ENCODE measurements around the gene SLK. TPM values are rescaled to one million over a fixed set of nuclear protein-coding genes. Genes with fewer than 3 reads are reported as not detected.

The SLK gene
- total RNA-seq, 2 experiments from 2014 or later: 20.2 to 32.5 TPM

GRCh38 chr10:103928784-103929183, 38.2 kb upstream of the SLK start:
- no peaks in the 10 kb centered on the region for H3K27me3 Mint-ChIP-seq
- no peaks in the 10 kb centered on the region for H3K4me1 Mint-ChIP-seq
- ATAC-seq (no peak), DNase-seq (no peak)
- no peak overlapping the region for H3K27ac Mint-ChIP-seq
- H3K4me3 Mint-ChIP-seq: no peak overlapping the region
- ChIA-PET CTCF (no interaction called here), POLR2A (no interaction called here)
- intact Hi-C loops (cut with DNase I, micrococcal nuclease): no loop called here
- H3K36me3 Mint-ChIP-seq (ENCODE audit: low read depth): no peaks in the 10 kb centered on the region
- H3K9me3 Mint-ChIP-seq (ENCODE audit: low read depth): no peaks in the 10 kb centered on the region

GRCh38 chr10:103929381-103929921, 37.5 kb upstream of the SLK start:
- no peaks in the 10 kb centered on the region for H3K4me1 Mint-ChIP-seq
- intact Hi-C loops (cut with DNase I, micrococcal nuclease): no loop called here
- H3K9me3 Mint-ChIP-seq (ENCODE audit: low read depth): no peaks in the 10 kb centered on the region
- DNase-seq: no peak
- no peak for ATAC-seq
- ChIA-PET POLR2A (no interaction called here), CTCF (interaction anchor here (0.8 to 1.0 kb wide), 2 partner anchors 44 to 92 kb away, joined by 3 to 5 read pairs; no protein-coding TSS in a partner anchor)
- H3K36me3 Mint-ChIP-seq (ENCODE audit: low read depth): no peaks in the 10 kb centered on the region
- no peak overlapping the region for H3K4me3 Mint-ChIP-seq
- no peaks in the 10 kb centered on the region for H3K27me3 Mint-ChIP-seq
- no peak overlapping the region for H3K27ac Mint-ChIP-seq

- DNase-seq (no peak), ATAC-seq (no peak)
- POLR2A ChIA-PET: no interaction called here
- CTCF ChIA-PET: interaction anchor here (1.0 to 2.7 kb wide), 3 partner anchors 9 to 45 kb away, joined by 3 to 8 read pairs (median 6); no protein-coding TSS in a partner anchor
- Mint-ChIP-seq H3K9me3 (ENCODE audit: low read depth) (no peaks in the 10 kb centered on the region), H3K36me3 (ENCODE audit: low read depth) (no peaks in the 10 kb centered on the region), H3K4me1 (no peaks in the 10 kb centered on the region), H3K4me3 (no peak overlapping the region), H3K27me3 (no peaks in the 10 kb centered on the region), H3K27ac (no peak overlapping the region)
- intact Hi-C loops (cut with DNase I, micrococcal nuclease): no loop called here
These were observed 36.5 kb upstream of the SLK start for GRCh38 chr10:103930449-103930848.

- Mint-ChIP-seq H3K36me3 (ENCODE audit: low read depth) (no peaks in the 10 kb centered on the region), H3K27me3 (no peaks in the 10 kb centered on the region)
- CTCF ChIA-PET: interaction anchor here (1.0 to 2.7 kb wide), 3 partner anchors 9 to 14 kb away, joined by 4 to 8 read pairs (median 6); no protein-coding TSS in a partner anchor
These were observed 36.1 kb upstream of the SLK start for GRCh38 chr10:103930881-103931280.

GRCh38 chr10:103931603-103932002, 35.3 kb upstream of the SLK start:
- ATAC-seq (no peak), DNase-seq (no peak)
- no peak overlapping the region for H3K4me3 Mint-ChIP-seq
- no peak overlapping the region for H3K27ac Mint-ChIP-seq
- intact Hi-C loops (cut with DNase I, micrococcal nuclease): no loop called here
- POLR2A ChIA-PET: no interaction called here
- H3K36me3 Mint-ChIP-seq (ENCODE audit: low read depth): no peaks in the 10 kb centered on the region
- H3K9me3 Mint-ChIP-seq (ENCODE audit: low read depth): no peaks in the 10 kb centered on the region
- no peaks in the 10 kb centered on the region for H3K4me1 Mint-ChIP-seq
- CTCF ChIA-PET: interaction anchor here (1.0 to 2.7 kb wide), 3 partner anchors 10 to 15 kb away, joined by 4 to 8 read pairs (median 6); no protein-coding TSS in a partner anchor
- H3K27me3 Mint-ChIP-seq: no peaks in the 10 kb centered on the region

More at GRCh38 chr10:103930881-103931280, 36.1 kb upstream of the SLK start:
- POLR2A ChIA-PET: no interaction called here
- no peak for DNase-seq
- Mint-ChIP-seq H3K9me3 (ENCODE audit: low read depth) (no peaks in the 10 kb centered on the region), H3K4me3 (no peak overlapping the region), H3K4me1 (no peaks in the 10 kb centered on the region), H3K27ac (no peak overlapping the region)
- ATAC-seq: no peak
- intact Hi-C loops (cut with DNase I, micrococcal nuclease): no loop called here

- intact Hi-C loops (cut with DNase I, micrococcal nuclease): no loop called here
- H3K4me1 Mint-ChIP-seq: no peaks in the 10 kb centered on the region
- ChIA-PET CTCF (interaction anchor here (1.0 to 2.7 kb wide), 3 partner anchors 11 to 47 kb away, joined by 3 to 8 read pairs (median 6); no protein-coding TSS in a partner anchor), POLR2A (no interaction called here)
- ATAC-seq: no peak
- no peaks in the 10 kb centered on the region for H3K9me3 Mint-ChIP-seq (ENCODE audit: low read depth)
- no peaks in the 10 kb centered on the region for H3K36me3 Mint-ChIP-seq (ENCODE audit: low read depth)
- H3K4me3 Mint-ChIP-seq: no peak overlapping the region
- H3K27ac Mint-ChIP-seq: no peak overlapping the region
- no peaks in the 10 kb centered on the region for H3K27me3 Mint-ChIP-seq
- DNase-seq: no peak
These were observed 34.7 kb upstream of the SLK start for GRCh38 chr10:103932271-103932670.

GRCh38 chr10:103932971-103933370, 34.0 kb upstream of the SLK start:
- no peak for DNase-seq
- H3K27ac Mint-ChIP-seq: no peak overlapping the region
- no peak overlapping the region for H3K4me3 Mint-ChIP-seq
- ChIA-PET CTCF (interaction anchor here (1.0 to 2.7 kb wide), 2 partner anchors 11 to 47 kb away, joined by 3 to 8 read pairs; no protein-coding TSS in a partner anchor), POLR2A (interaction anchor here (0.6 kb wide), 1 partner anchor 40 kb away, joined by 4 read pairs; no protein-coding TSS in a partner anchor)
- intact Hi-C loops (cut with DNase I, micrococcal nuclease): no loop called here
- H3K4me1 Mint-ChIP-seq: no peaks in the 10 kb centered on the region
- H3K9me3 Mint-ChIP-seq (ENCODE audit: low read depth): no peaks in the 10 kb centered on the region
- H3K36me3 Mint-ChIP-seq (ENCODE audit: low read depth): no peaks in the 10 kb centered on the region
- ATAC-seq: no peak
- no peaks in the 10 kb centered on the region for H3K27me3 Mint-ChIP-seq

GRCh38 chr10:103933557-103934121, 33.3 kb upstream of the SLK start:
- Mint-ChIP-seq H3K27me3 (no peaks in the 10 kb centered on the region), H3K36me3 (ENCODE audit: low read depth) (no peaks in the 10 kb centered on the region), H3K9me3 (ENCODE audit: low read depth) (no peaks in the 10 kb centered on the region), H3K4me1 (no peaks in the 10 kb centered on the region), H3K4me3 (no peak overlapping the region), H3K27ac (no peak overlapping the region)
- no peak for DNase-seq
- intact Hi-C loops (cut with DNase I, micrococcal nuclease): no loop called here
- no peak for ATAC-seq
- ChIA-PET CTCF (no interaction called here), POLR2A (no interaction called here)

GRCh38 chr10:103934308-103934707, 32.6 kb upstream of the SLK start:
- intact Hi-C loops (cut with DNase I, micrococcal nuclease): no loop called here
- DNase-seq: no peak
- no peaks in the 10 kb centered on the region for H3K9me3 Mint-ChIP-seq (ENCODE audit: low read depth)
- ATAC-seq: no peak
- H3K27me3 Mint-ChIP-seq: no peaks in the 10 kb centered on the region
- ChIA-PET CTCF (no interaction called here), POLR2A (no interaction called here)
- H3K27ac Mint-ChIP-seq: no peak overlapping the region
- no peaks in the 10 kb centered on the region for H3K36me3 Mint-ChIP-seq (ENCODE audit: low read depth)
- no peak overlapping the region for H3K4me3 Mint-ChIP-seq
- no peaks in the 10 kb centered on the region for H3K4me1 Mint-ChIP-seq

- intact Hi-C loops (cut with DNase I, micrococcal nuclease): no loop called here
- ChIA-PET CTCF (interaction anchor here (0.8 to 0.9 kb wide), 2 partner anchors 19 to 23 kb away, joined by 3 read pairs; no protein-coding TSS in a partner anchor), POLR2A (interaction anchor here (0.6 kb wide), 1 partner anchor 46 kb away, joined by 3 read pairs; no protein-coding TSS in a partner anchor)
- Mint-ChIP-seq H3K4me3 (no peak overlapping the region), H3K4me1 (no peaks in the 10 kb centered on the region), H3K27me3 (no peaks in the 10 kb centered on the region), H3K27ac (no peak overlapping the region), H3K9me3 (ENCODE audit: low read depth) (no peaks in the 10 kb centered on the region), H3K36me3 (ENCODE audit: low read depth) (no peaks in the 10 kb centered on the region)
- DNase-seq (no peak), ATAC-seq (no peak)
These were observed 30.9 kb upstream of the SLK start for GRCh38 chr10:103936022-103936421.

GRCh38 chr10:103939522-103939921, 27.4 kb upstream of the SLK start:
- POLR2A ChIA-PET: no interaction called here
- Mint-ChIP-seq H3K27me3 (no peaks in the 10 kb centered on the region), H3K9me3 (ENCODE audit: low read depth) (no peaks in the 10 kb centered on the region), H3K4me1 (no peaks in the 10 kb centered on the region), H3K27ac (no peak overlapping the region), H3K36me3 (ENCODE audit: low read depth) (no peaks in the 10 kb centered on the region), H3K4me3 (no peak overlapping the region)
- intact Hi-C loops (cut with DNase I, micrococcal nuclease): no loop called here
- no peak for DNase-seq
- CTCF ChIA-PET: interaction anchor here (0.6 to 0.8 kb wide), 2 partner anchors 21 to 293 kb away, joined by 3 read pairs; no protein-coding TSS in a partner anchor
- no peak for ATAC-seq

GRCh38 chr10:103941801-103942200, 25.1 kb upstream of the SLK start:
- POLR2A ChIA-PET: no interaction called here
- Mint-ChIP-seq H3K9me3 (ENCODE audit: low read depth) (no peaks in the 10 kb centered on the region), H3K4me3 (no peak overlapping the region), H3K27me3 (no peaks in the 10 kb centered on the region), H3K4me1 (no peaks in the 10 kb centered on the region), H3K27ac (no peak overlapping the region), H3K36me3 (ENCODE audit: low read depth) (no peaks in the 10 kb centered on the region)
- intact Hi-C loops (cut with DNase I, micrococcal nuclease): no loop called here
- CTCF ChIA-PET: interaction anchor here (1.0 to 1.3 kb wide), 2 partner anchors 10 to 14 kb away, joined by 4 read pairs; no protein-coding TSS in a partner anchor
- no peak for DNase-seq
- no peak for ATAC-seq
